ENCODE results near the gene MYO5B. TPM values are rescaled to one million over a fixed set of nuclear protein-coding genes. Genes with fewer than 3 reads are reported as not detected.

MYO5B gene
- total RNA-seq, 4 donors from 2014 or later, result 1.2 to 2.2 (median 1.3) TPM

DNA sequence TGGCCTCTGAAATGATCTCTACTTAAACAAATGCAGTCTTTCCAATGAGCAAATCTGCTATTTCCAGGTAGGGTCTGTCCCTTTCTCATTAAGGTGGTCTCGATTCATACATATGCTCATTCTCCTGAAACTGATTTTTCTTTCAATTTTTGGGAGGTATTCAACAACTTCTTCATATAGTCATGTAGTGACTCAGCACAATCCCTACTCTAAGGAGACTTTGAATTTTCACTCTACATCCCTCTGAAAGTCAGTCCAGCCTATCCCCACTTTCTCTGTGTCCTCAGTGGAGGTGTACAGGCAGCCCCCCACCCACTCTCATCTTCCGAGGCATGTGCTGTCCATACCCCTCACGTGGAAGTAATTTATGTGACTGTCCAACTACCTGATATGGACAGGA lies 281.7 kb downstream of the MYO5B start:
- no peak for TF ChIP-seq CTCF (IDR thresholded peaks at IDR 0.05; ENCODE audit: low read depth)

GRCh38 chr18:49911427-49911826 lies 283.5 kb downstream of the MYO5B start:
- no peak for TF ChIP-seq CTCF (IDR thresholded peaks at IDR 0.05; ENCODE audit: low read depth)

GRCh38 chr18:49910986-49911385 lies 284.0 kb downstream of the MYO5B start:
- no peak for TF ChIP-seq CTCF (IDR thresholded peaks at IDR 0.05; ENCODE audit: low read depth)

DNA sequence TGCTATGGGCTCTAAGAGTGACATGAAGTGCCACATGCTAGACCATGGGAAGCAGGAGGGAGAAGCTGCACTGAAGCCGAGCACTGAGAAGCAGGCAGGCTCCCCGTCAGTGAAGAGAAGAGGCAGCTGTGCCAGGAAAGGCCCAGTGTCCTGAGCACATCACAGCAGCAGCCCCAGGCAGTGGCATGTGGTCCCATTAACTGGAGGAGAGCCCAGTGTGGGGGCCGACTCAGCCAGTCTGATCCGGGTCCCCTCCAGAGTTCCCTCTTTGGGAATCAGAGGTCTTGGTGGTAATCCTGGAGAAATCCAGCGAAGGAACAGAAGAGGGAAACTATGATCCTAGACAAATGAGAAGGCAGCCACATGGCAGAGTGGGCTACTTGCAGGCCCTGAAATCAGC lies 284.9 kb downstream of the MYO5B start:
- no peak for TF ChIP-seq CTCF (IDR thresholded peaks at IDR 0.05; ENCODE audit: low read depth)

- no peak for TF ChIP-seq CTCF (IDR thresholded peaks at IDR 0.05; ENCODE audit: low read depth)
These were observed 287.5 kb downstream of the MYO5B start for GRCh38 chr18:49907346-49907929.

GRCh38 chr18:49905771-49906170 lies 289.2 kb downstream of the MYO5B start:
- TF ChIP-seq CTCF (IDR thresholded peaks at IDR 0.05; ENCODE audit: low read depth), result no peak

GRCh38 chr18:49904871-49905555 lies 289.9 kb downstream of the MYO5B start:
- no peak for TF ChIP-seq CTCF (IDR thresholded peaks at IDR 0.05; ENCODE audit: low read depth)

Data from subcutaneous adipose tissue (tissue), 4 donors.